ENCODE results near the gene MYO1H.

MYO1H gene

GRCh38 chr12:109359131-109359690, 11.5 kb downstream of the MYO1H start:
- no peak for TF ChIP-seq TCF12 (IDR thresholded peaks at IDR 0.05; ENCODE audit: low read depth)
- no peak for TF ChIP-seq EGR1 (IDR thresholded peaks at IDR 0.05)
- no peak for TF ChIP-seq FOXM1 (IDR thresholded peaks at IDR 0.05; ENCODE audit: borderline replicate concordance, low read depth)
- TF ChIP-seq CREB1 (IDR thresholded peaks at IDR 0.05; ENCODE audit: low read depth), result no peak
- no peak for TF ChIP-seq USF1 (IDR thresholded peaks at IDR 0.05)
- TF ChIP-seq CEBPB (IDR thresholded peaks at IDR 0.05), result no peak
- TF ChIP-seq NFIC (IDR thresholded peaks at IDR 0.05), result no peak
- TF ChIP-seq TEAD4 (IDR thresholded peaks at IDR 0.05), result no peak
- TF ChIP-seq TAF1 (IDR thresholded peaks at IDR 0.05; ENCODE audit: low read depth), result no peak
- no peak for TF ChIP-seq EP300 (IDR thresholded peaks at IDR 0.05; ENCODE audit: borderline replicate concordance)
- TF ChIP-seq RAD21 (IDR thresholded peaks at IDR 0.05; ENCODE audit: low read depth), result no peak
- TF ChIP-seq YY1 (IDR thresholded peaks at IDR 0.05; ENCODE audit: low read depth), result no peak
- TF ChIP-seq MAX (IDR thresholded peaks at IDR 0.05), result no peak

- TF ChIP-seq RAD21 (IDR thresholded peaks at IDR 0.05; ENCODE audit: low read depth) (no peak), YY1 (IDR thresholded peaks at IDR 0.05; ENCODE audit: low read depth) (no peak), USF1 (IDR thresholded peaks at IDR 0.05) (no peak), TAF1 (IDR thresholded peaks at IDR 0.05; ENCODE audit: low read depth) (no peak), FOXM1 (IDR thresholded peaks at IDR 0.05; ENCODE audit: borderline replicate concordance, low read depth) (no peak), TEAD4 (IDR thresholded peaks at IDR 0.05) (no peak), NFIC (IDR thresholded peaks at IDR 0.05) (no peak), EGR1 (IDR thresholded peaks at IDR 0.05) (no peak), MAX (IDR thresholded peaks at IDR 0.05) (no peak), CREB1 (IDR thresholded peaks at IDR 0.05; ENCODE audit: low read depth) (no peak), EP300 (IDR thresholded peaks at IDR 0.05; ENCODE audit: borderline replicate concordance) (no peak), ZBTB7A (IDR thresholded peaks at IDR 0.05; ENCODE audit: low read depth) (no peak), CEBPB (IDR thresholded peaks at IDR 0.05) (no peak), REST (IDR thresholded peaks at IDR 0.05; ENCODE audit: low read depth) (no peak), TCF12 (IDR thresholded peaks at IDR 0.05; ENCODE audit: low read depth) (no peak)
Measured at GRCh38 chr12:109369831-109370230, 22.1 kb downstream of the MYO1H start.

GRCh38 chr12:109377139-109377685, 29.5 kb downstream of the MYO1H start:
- TF ChIP-seq USF1 (IDR thresholded peaks at IDR 0.05), result no peak
- TF ChIP-seq YY1 (IDR thresholded peaks at IDR 0.05; ENCODE audit: low read depth), result no peak
- TF ChIP-seq RAD21 (IDR thresholded peaks at IDR 0.05; ENCODE audit: low read depth), result no peak
- TF ChIP-seq CEBPB (IDR thresholded peaks at IDR 0.05), result no peak
- TF ChIP-seq REST (IDR thresholded peaks at IDR 0.05; ENCODE audit: low read depth), result no peak
- TF ChIP-seq TEAD4 (IDR thresholded peaks at IDR 0.05), result no peak
- TF ChIP-seq TAF1 (IDR thresholded peaks at IDR 0.05; ENCODE audit: low read depth), result no peak
- no peak for TF ChIP-seq TCF12 (IDR thresholded peaks at IDR 0.05; ENCODE audit: low read depth)
- TF ChIP-seq CREB1 (IDR thresholded peaks at IDR 0.05; ENCODE audit: low read depth), result no peak
- TF ChIP-seq NFIC (IDR thresholded peaks at IDR 0.05), result no peak
- TF ChIP-seq ZBTB7A (IDR thresholded peaks at IDR 0.05; ENCODE audit: low read depth), result no peak
- no peak for TF ChIP-seq EP300 (IDR thresholded peaks at IDR 0.05; ENCODE audit: borderline replicate concordance)
- TF ChIP-seq FOXM1 (IDR thresholded peaks at IDR 0.05; ENCODE audit: borderline replicate concordance, low read depth), result no peak
- TF ChIP-seq EGR1 (IDR thresholded peaks at IDR 0.05), result no peak

- TF ChIP-seq TEAD4 (IDR thresholded peaks at IDR 0.05), result no peak
- no peak for TF ChIP-seq CREB1 (IDR thresholded peaks at IDR 0.05; ENCODE audit: low read depth)
- no peak for TF ChIP-seq REST (IDR thresholded peaks at IDR 0.05; ENCODE audit: low read depth)
- TF ChIP-seq RAD21 (IDR thresholded peaks at IDR 0.05; ENCODE audit: low read depth), result no peak
Measured at GRCh38 chr12:109378569-109378968, 30.9 kb downstream of the MYO1H start.
